Measurements from ENCODE around the gene ISG20. TPM values are rescaled to one million over a fixed set of nuclear protein-coding genes. Genes with fewer than 3 reads are reported as not detected.

Gene ISG20
- total and polyA plus RNA-seq, 2 of the 8 experiments (the other 6 are each of a cell fraction or from before 2014, with no cell fraction given), result 2.9 to 5.2 TPM

DNA sequence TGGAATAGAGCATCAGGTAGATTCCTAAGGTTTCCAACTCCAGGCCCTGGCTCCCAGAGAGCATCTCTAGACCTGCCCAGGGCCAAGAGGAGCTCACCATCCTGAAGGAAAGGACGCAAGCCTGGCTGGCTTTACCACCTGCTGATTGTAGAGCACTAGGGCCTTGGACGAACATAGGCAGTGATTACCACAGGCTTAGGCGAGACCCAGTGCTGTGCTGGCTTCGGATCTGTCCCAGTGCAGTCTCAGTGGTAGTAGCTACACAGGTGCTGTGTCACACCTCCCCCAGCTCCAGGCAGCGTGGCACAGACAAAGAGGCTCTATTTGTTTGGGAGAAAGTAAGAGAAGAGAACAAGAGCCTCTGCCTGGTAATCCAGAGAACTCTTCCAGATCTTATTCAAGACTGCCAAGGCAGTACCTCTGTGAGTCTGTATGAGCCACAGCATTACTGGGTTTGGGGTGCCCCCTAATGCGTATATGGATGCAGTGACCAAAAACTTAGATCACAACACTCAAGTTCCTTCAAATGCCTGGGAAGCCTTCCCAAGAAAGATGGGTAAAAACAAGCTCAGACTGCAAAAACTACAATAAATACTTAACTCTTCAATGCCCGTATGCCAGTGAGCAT lies 25.4 kb downstream of the ISG20 start:
- CTCF ChIA-PET (ENCODE audit: partially characterized antibody), result interaction anchor here (0.6 to 3.6 kb wide), 28 partner anchors 10 to 514 kb away, joined by 3 to 28 read pairs (median 5); no protein-coding TSS in a partner anchor
- Histone ChIP-seq H3K18ac (ENCODE audit: extremely low read depth, low read length) (no peak overlapping the region), H3K23ac (ENCODE audit: insufficient read length) (no peak overlapping the region), H2BK120ac (replicated peaks; ENCODE audit: low read depth, low read length) (no peak overlapping the region), H3K23me2 (ENCODE audit: low read depth, low read length) (no peaks in the 10 kb centered on the region), H3K4me2 (ENCODE audit: insufficient read depth in 1 of 2, low read depth in 2 of 2, low read length in 2 of 2) (no peak overlapping the region), H3K9ac (replicated peaks in 1 of 4; ENCODE audit: extremely low read depth in 1 of 4, low read depth in 3 of 4, low read length in 3 of 4) (no peak overlapping the region), H3K36me3 (ENCODE audit: control insufficient read depth in 2 of 4, insufficient read depth in 4 of 4, low read length in 3 of 4) (no peaks in the 10 kb centered on the region), H2BK15ac (ENCODE audit: low read length) (peak overlapping the region; percentile 66; the same call in 1 of the 2 replicates), H3K9me3 (ENCODE audit: insufficient read depth in 2 of 2, low read depth in 1 of 2, low read length in 1 of 2) (no peaks in the 10 kb centered on the region), H2AFZ (ENCODE audit: low read length) (no peak overlapping the region), H2AK5ac (ENCODE audit: low read depth, low read length) (no peak overlapping the region), H4K8ac (ENCODE audit: extremely low read depth, insufficient read depth, low read length) (peak overlapping the region; percentile 54), H3K79me1 (ENCODE audit: low read depth, low read length) (no peaks in the 10 kb centered on the region), H2BK20ac (ENCODE audit: low read length) (no peak overlapping the region), H3K56ac (replicated peaks; ENCODE audit: insufficient read length, low read depth, low read length) (no peak overlapping the region), H4K91ac (replicated peaks; ENCODE audit: insufficient read length, low read length) (no peak overlapping the region), H3K14ac (ENCODE audit: insufficient read length) (no peak overlapping the region), H3K4me1 (replicated peaks in 1 of 4; ENCODE audit: control insufficient read depth in 3 of 4, insufficient read depth in 4 of 4, low read length in 3 of 4) (no peaks in the 10 kb centered on the region), H4K20me1 (replicated peaks in 1 of 2; ENCODE audit: control insufficient read depth in 1 of 2, insufficient read depth in 2 of 2, low read length in 2 of 2) (no peaks in the 10 kb centered on the region), H2BK12ac (ENCODE audit: low read depth, low read length) (no peak overlapping the region), H3K4me3 (ENCODE audit: extremely low read depth in 1 of 4, insufficient read depth in 2 of 4, low read depth in 3 of 4, low read length in 4 of 4) (no peak overlapping the region), H3K27ac (ENCODE audit: low read depth, low read length) (no peak overlapping the region), H4K5ac (ENCODE audit: insufficient read length, low read depth, low read length) (no peak overlapping the region), H3K4ac (replicated peaks; ENCODE audit: insufficient read length, low read depth, low read length) (no peak overlapping the region), H2BK5ac (ENCODE audit: low read depth, low read length) (no peak overlapping the region), H3K79me2 (ENCODE audit: control insufficient read depth in 1 of 2, insufficient read depth in 2 of 2, low read length in 2 of 2) (no peaks in the 10 kb centered on the region), H3K27me3 (replicated peaks in 1 of 4; ENCODE audit: control insufficient read depth in 3 of 4, extremely low read depth in 1 of 4, insufficient read depth in 3 of 4, low read length in 3 of 4) (no peaks in the 10 kb centered on the region)
- POLR2A ChIA-PET (ENCODE audit: partially characterized antibody), result interaction anchor here (1.2 to 1.4 kb wide), 3 partner anchors 8 to 169 kb away, joined by 3 to 4 read pairs (median 3); no protein-coding TSS in a partner anchor
- 77% methylated on average over 7 of the region's 7 CpGs; no CpG with 5 or more reads in 1 of the 2 experiments for WGBS, 2 experiments (ENCODE audit: extremely low coverage in 1 of 2, insufficient coverage in 1 of 2, insufficient read length in 1 of 2, insufficient replicate concordance in 2 of 2, low coverage in 1 of 2, low lambda C conversion rate in 2 of 2, missing lambda C conversion rate in 1 of 2)
- peak; percentile 45 for FAIRE-seq
- peak in 1 of 2 experiments; percentile 47 for DNase-seq (ENCODE audit: low read depth in 1 of 2, low spot score in 2 of 2)
- TF ChIP-seq, protein P1, sequence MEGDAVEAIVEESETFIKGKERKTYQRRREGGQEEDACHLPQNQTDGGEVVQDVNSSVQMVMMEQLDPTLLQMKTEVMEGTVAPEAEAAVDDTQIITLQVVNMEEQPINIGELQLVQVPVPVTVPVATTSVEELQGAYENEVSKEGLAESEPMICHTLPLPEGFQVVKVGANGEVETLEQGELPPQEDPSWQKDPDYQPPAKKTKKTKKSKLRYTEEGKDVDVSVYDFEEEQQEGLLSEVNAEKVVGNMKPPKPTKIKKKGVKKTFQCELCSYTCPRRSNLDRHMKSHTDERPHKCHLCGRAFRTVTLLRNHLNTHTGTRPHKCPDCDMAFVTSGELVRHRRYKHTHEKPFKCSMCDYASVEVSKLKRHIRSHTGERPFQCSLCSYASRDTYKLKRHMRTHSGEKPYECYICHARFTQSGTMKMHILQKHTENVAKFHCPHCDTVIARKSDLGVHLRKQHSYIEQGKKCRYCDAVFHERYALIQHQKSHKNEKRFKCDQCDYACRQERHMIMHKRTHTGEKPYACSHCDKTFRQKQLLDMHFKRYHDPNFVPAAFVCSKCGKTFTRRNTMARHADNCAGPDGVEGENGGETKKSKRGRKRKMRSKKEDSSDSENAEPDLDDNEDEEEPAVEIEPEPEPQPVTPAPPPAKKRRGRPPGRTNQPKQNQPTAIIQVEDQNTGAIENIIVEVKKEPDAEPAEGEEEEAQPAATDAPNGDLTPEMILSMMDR (IDR thresholded peaks at IDR 0.05; ENCODE audit: control extremely low read depth in 1 of 3, insufficient read depth in 1 of 3, low read depth in 1 of 3, low read length in 3 of 3), result peak in 2 of 3 experiments; percentile 51; a peak in 3 of 4 replicates
- TF ChIP-seq HDAC2 (IDR thresholded peaks at IDR 0.05; ENCODE audit: borderline replicate concordance in 1 of 2, low read depth in 2 of 2, low read length in 2 of 2) (no peak), MAFK (IDR thresholded peaks at IDR 0.05; ENCODE audit: low read depth, low read length) (no peak), KDM5A (IDR thresholded peaks at IDR 0.05; ENCODE audit: low read length) (no peak), RAD21 (IDR thresholded peaks at IDR 0.05 in 1 of 2, conservative IDR thresholded peaks at IDR 0.05 in 1 of 2; ENCODE audit: low read depth in 2 of 2, low read length in 2 of 2) (peak; percentile 75 to 78), SP1 (IDR thresholded peaks at IDR 0.05; ENCODE audit: low read depth, low read length) (no peak), TCF12 (IDR thresholded peaks at IDR 0.05; ENCODE audit: low read depth, low read length) (no peak), EP300 (IDR thresholded peaks at IDR 0.05; ENCODE audit: borderline replicate concordance in 1 of 2, low read depth in 2 of 2, low read length in 2 of 2) (no peak)
